Measurements from ENCODE around the gene SF3A2. TPM values are rescaled to one million over a fixed set of nuclear protein-coding genes. Genes with fewer than 3 reads are reported as not detected.

SF3A2 gene
- total RNA-seq, 1 donor from 2014 or later, result 28.7 TPM

- H3K27ac ChIP-seq (replicated peaks), result peak overlapping the region; percentile 16
- TF ChIP-seq CTCF (IDR thresholded peaks at IDR 0.05; ENCODE audit: borderline replicate concordance), result no peak
- H3K4me1 ChIP-seq, result peaks cover 38% of the 10 kb centered on the region
- intact Hi-C loops (cut with micrococcal nuclease), result no loop called here
- H3K36me3 ChIP-seq, result no peaks in the 10 kb centered on the region
- H3K9me3 ChIP-seq (replicated peaks), result no peaks in the 10 kb centered on the region
- peak overlapping the region; percentile 49 for H3K4me3 ChIP-seq
- no peak for DNase-seq
- H3K27me3 ChIP-seq (ENCODE audit: low read depth), result peaks cover 64% of the 10 kb centered on the region
These were observed 58.2 kb downstream of the SF3A2 start for GRCh38 chr19:2294687-2295335.

DNA sequence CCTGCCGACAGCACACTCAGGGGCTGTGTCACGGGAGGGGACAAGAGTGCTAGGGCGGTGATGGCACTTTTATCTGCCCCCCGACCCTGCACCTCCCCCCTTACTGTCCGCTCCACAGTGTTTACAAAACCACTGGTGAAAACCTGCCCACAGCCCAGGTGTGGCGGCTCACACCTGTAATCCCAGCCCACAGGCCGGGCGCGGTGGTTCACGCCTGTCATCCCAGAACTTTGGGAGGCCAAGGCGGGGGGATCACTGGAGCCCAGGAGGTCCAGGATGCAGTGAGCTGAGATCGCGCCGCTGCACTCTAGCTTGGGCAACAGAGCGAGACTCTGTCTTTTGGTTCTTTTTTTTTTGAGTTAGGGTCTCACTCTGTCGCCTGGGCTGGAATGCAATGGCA, 59.5 kb downstream of the SF3A2 start:
- intact Hi-C loops (cut with micrococcal nuclease), result no loop called here
- no peak for DNase-seq
- H3K36me3 ChIP-seq, result no peaks in the 10 kb centered on the region
- no peaks in the 10 kb centered on the region for H3K9me3 ChIP-seq (replicated peaks)
- no peak overlapping the region for H3K27ac ChIP-seq (replicated peaks)
- peaks cover 25% of the 10 kb centered on the region for H3K4me1 ChIP-seq
- no peak for TF ChIP-seq CTCF (IDR thresholded peaks at IDR 0.05; ENCODE audit: borderline replicate concordance)
- no peak overlapping the region for H3K4me3 ChIP-seq
- peaks cover 62% of the 10 kb centered on the region for H3K27me3 ChIP-seq (ENCODE audit: low read depth)

Small RNA genes within 50 kb of the gene (microRNA-seq; reads per million reads assigned to microRNA genes)
- gene MIR1227, result 1.9 reads per million
- not detected for gene MIR4321

Other genes with a start within 250 kb of the SF3A2 start
- gene BTBD2, start 221.1 kb upstream of the SF3A2 start, total RNA-seq, result 53.4 TPM
- 200 TPM for gene MKNK2, start 185.6 kb upstream of the SF3A2 start, total RNA-seq
- gene MOB3A, start 140.5 kb upstream of the SF3A2 start, total RNA-seq, result 16.1 TPM
- gene IZUMO4, start 139.9 kb upstream of the SF3A2 start, total RNA-seq, result 2.8 TPM
- 75.4 TPM for gene AP3D1, start 85.3 kb upstream of the SF3A2 start, total RNA-seq
- 8.4 TPM for gene DOT1L, start 72.9 kb upstream of the SF3A2 start, total RNA-seq
- gene PLEKHJ1, start 495 bp upstream of the SF3A2 start, total RNA-seq, result 47.8 TPM
- 1.1 TPM for gene AMH, start 12.5 kb downstream of the SF3A2 start, total RNA-seq
- 0.36 TPM for gene JSRP1, start 19.6 kb downstream of the SF3A2 start, total RNA-seq
- gene PEAK3, start 45.4 kb downstream of the SF3A2 start, total RNA-seq, result 0.77 TPM
- not detected for gene LINGO3, start 71.3 kb downstream of the SF3A2 start, total RNA-seq
- 41.1 TPM for gene LSM7, start 91.8 kb downstream of the SF3A2 start, total RNA-seq
- gene SPPL2B, start 91.9 kb downstream of the SF3A2 start, total RNA-seq, result 26.2 TPM
- not detected for gene TMPRSS9, start 123.4 kb downstream of the SF3A2 start, total RNA-seq
- 87.7 TPM for gene TIMM13, start 190.8 kb downstream of the SF3A2 start, total RNA-seq
- gene LMNB2, start 220.1 kb downstream of the SF3A2 start, total RNA-seq, result 11.0 TPM
- 34.3 TPM for gene GADD45B, start 239.3 kb downstream of the SF3A2 start, total RNA-seq

All from left ventricle myocardium inferior (tissue), 1 donor.